ENCODE measurements around the gene TBC1D22A. TPM values are rescaled to one million over a fixed set of nuclear protein-coding genes. Genes with fewer than 3 reads are reported as not detected.

TBC1D22A gene
- total and polyA plus RNA-seq, 2 donors: 11.8 to 25.7 TPM

DNA sequence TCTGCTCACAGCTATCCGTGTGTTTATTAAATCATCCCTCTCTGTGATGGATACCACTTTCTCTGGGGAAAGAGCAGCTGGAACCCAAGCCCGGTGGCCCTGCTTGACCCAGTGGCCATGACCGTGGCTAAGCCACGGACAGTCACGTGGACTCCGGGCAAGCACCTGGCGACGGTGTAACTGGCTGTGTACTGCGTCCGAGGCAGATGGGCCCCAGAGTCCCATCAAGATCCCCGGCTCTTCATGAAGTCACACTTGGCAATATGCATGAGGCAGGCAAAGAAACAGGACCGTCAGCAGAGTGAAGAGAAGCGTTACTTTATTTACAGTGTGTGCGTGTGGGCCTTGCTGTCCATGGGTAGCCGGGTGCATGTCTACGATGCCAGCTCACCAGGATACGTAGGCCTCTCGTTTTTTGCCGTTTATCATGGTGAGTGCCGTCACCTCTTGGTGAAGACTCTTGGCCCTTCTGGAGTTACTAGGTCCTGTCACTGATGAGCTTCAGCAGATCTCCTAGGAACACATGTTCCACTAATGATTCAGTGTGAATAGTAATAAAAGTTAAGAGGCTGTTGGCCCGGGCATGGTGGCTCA lies 366.3 kb downstream of the TBC1D22A start:
- Histone ChIP-seq H3K4me3 (ENCODE audit: low read length in 2 of 2) (no peak overlapping the region), H3K36me3 (ENCODE audit: control insufficient read depth in 2 of 2, insufficient read depth in 2 of 2, low read length in 1 of 2) (no peaks in the 10 kb centered on the region), H3K27me3 (ENCODE audit: control insufficient read depth in 2 of 2, insufficient read depth in 1 of 2, low read length in 1 of 2) (no peaks in the 10 kb centered on the region), H3K4me1 (ENCODE audit: control insufficient read depth in 2 of 2, insufficient read depth in 2 of 2, low read length in 2 of 2) (peaks cover 0 to 53% of the 10 kb centered on the region in 2 donors), H3K9me3 (ENCODE audit: control insufficient read depth in 2 of 2, insufficient read depth in 1 of 2, low read length in 1 of 2) (no peaks in the 10 kb centered on the region), H3K27ac (ENCODE audit: low read depth in 1 of 2, low read length in 1 of 2) (no peak overlapping the region)
- WGBS: 98% methylated on average over 21 of the region's 21 CpGs
- no peak for DNase-seq (ENCODE audit: low read depth in 6 of 9, low spot score in 9 of 9)

DNA sequence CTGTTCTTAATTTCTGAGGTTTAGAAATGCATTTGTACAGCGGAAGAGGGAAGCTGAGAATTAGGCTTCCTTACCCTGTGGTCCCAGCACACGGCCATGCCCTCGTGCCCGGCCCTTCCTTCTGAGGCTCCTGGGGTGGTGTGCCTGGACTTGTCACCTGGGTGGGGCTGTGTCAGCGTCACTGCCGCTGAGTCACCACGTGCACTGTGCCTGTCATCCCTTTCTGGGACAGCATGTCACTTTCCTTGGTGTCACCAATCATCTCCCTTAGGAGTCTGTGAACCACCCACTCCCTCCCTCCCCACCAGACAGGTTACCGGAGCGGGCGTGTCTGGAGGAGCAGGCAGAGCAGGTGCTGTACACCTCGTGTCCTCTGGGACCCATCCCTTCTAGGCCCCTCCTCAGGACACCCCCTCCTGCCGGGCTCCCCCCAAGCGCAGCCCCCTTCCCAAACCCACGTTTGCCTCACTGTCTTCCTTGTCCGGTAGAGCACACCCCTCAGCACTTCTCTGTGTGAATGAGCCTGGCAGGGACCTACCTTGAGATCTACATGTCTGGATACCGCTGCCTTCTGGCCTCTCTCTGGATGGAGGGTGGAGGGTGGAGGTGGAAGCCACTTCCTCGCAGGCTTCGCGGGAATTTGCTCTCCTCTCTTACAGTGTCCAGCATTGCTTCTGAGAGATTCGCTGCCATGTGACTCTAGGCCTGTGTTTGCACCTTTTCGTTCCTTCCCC lies 367.6 kb downstream of the TBC1D22A start:
- peak in 1 of 9 donors; percentile 37 for DNase-seq (ENCODE audit: low read depth in 6 of 9, low spot score in 9 of 9)

DNA sequence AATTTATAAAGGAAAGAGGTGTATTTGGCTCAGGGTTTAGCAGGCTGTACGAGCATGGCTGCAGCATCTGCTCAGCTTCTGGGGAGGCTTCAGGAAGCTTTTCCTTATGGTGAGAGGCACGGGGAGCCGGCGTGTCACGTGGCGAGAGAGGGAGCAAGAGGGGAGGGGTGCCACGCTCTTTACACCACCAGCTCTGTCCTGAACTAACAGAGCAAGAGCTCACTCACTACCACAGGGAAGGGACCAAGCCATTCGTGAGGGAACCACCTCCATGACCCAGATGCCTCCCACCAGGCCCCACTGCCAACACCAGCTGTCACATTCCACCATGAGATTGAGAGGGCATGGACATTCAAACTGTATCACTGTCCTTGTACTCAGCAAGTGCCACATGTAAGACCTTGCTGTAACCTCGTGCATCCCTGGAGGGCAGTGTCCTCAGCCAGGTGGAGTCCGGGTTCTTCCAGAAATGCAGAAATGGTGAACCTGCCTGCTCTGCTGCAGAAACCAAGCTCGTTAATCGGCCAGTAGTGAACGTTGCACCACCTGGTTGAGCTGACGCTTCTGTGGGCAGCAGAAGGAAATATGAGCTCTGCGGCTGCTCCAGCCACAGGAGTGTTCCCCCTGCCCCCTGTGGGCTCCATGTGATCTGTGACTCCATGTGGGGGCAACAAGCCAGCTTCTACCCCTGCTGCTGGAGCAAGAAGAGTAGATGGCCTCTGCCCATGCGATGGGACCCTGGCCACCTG lies 368.6 kb downstream of the TBC1D22A start:
- Histone ChIP-seq H3K4me1 (ENCODE audit: control insufficient read depth in 2 of 2, insufficient read depth in 2 of 2, low read length in 2 of 2) (peaks cover 0 to 36% of the 10 kb centered on the region in 2 donors), H3K27ac (ENCODE audit: low read depth in 1 of 2, low read length in 1 of 2) (peak overlapping the region in 1 of 2 donors; percentile 65), H3K27me3 (ENCODE audit: control insufficient read depth in 2 of 2, insufficient read depth in 1 of 2, low read length in 1 of 2) (no peaks in the 10 kb centered on the region), H3K4me3 (ENCODE audit: low read length in 2 of 2) (no peak overlapping the region), H3K36me3 (ENCODE audit: control insufficient read depth in 2 of 2, insufficient read depth in 2 of 2, low read length in 1 of 2) (no peaks in the 10 kb centered on the region), H3K9me3 (ENCODE audit: control insufficient read depth in 2 of 2, insufficient read depth in 1 of 2, low read length in 1 of 2) (no peaks in the 10 kb centered on the region)
- WGBS: 71% methylated on average over 16 of the region's 16 CpGs
- peak in 1 of 9 donors; percentile 39 for DNase-seq (ENCODE audit: low read depth in 6 of 9, low spot score in 9 of 9)

More for the DNA sequence above, 367.6 kb downstream of the TBC1D22A start:
- Histone ChIP-seq H3K36me3 (ENCODE audit: control insufficient read depth in 2 of 2, insufficient read depth in 2 of 2, low read length in 1 of 2) (no peaks in the 10 kb centered on the region), H3K27me3 (ENCODE audit: control insufficient read depth in 2 of 2, insufficient read depth in 1 of 2, low read length in 1 of 2) (no peaks in the 10 kb centered on the region), H3K4me1 (ENCODE audit: control insufficient read depth in 2 of 2, insufficient read depth in 2 of 2, low read length in 2 of 2) (peaks cover 0 to 41% of the 10 kb centered on the region in 2 donors), H3K9me3 (ENCODE audit: control insufficient read depth in 2 of 2, insufficient read depth in 1 of 2, low read length in 1 of 2) (no peaks in the 10 kb centered on the region), H3K4me3 (ENCODE audit: low read length in 2 of 2) (no peak overlapping the region), H3K27ac (ENCODE audit: low read depth in 1 of 2, low read length in 1 of 2) (peak overlapping the region; percentile 3 to 65)
- 84% methylated on average over 21 of the region's 21 CpGs for WGBS

DNA sequence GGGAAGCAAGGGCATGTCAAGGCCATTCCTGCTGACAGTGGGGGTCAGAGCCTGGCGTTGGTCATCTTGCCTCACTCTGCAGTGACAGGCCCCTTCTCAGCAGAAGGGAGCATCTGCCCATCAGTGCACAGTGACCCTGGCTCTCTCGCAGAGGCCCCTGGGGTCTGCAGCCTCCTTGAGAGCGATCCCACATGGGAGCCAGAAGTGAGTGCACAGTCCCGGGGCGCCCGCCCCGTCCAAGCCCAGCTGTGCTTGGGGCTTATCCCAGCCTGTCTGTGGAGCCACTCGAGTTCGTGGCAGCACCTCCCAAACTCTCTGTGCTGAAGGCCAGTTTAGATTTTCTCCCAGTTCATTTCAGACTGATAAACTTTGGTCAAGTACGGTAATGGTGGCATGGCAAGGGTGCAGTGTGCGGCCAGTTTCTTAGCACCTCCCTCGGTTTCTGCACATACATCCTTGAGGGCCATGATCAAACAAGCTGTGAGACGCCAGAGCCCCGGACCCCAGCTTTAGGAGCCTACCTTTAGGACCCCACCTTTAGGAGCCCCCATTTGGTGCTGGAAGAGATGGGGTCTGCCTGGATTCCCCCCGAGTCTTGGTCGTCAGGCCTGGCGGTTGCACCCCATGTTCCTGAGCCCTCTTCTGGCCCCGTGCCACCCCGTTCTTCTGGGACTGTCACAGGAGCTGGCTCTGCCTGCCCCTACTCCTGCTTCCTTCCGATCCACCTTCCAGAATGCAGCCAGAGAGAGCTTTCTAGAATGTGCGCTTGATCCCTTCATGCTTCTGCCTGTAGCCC lies 369.4 kb downstream of the TBC1D22A start:
- Histone ChIP-seq H3K27ac (ENCODE audit: low read depth in 1 of 2, low read length in 1 of 2) (peak overlapping the region in 1 of 2 donors; percentile 37), H3K36me3 (ENCODE audit: control insufficient read depth in 2 of 2, insufficient read depth in 2 of 2, low read length in 1 of 2) (no peaks in the 10 kb centered on the region), H3K27me3 (ENCODE audit: control insufficient read depth in 2 of 2, insufficient read depth in 1 of 2, low read length in 1 of 2) (no peaks in the 10 kb centered on the region), H3K9me3 (ENCODE audit: control insufficient read depth in 2 of 2, insufficient read depth in 1 of 2, low read length in 1 of 2) (no peaks in the 10 kb centered on the region), H3K4me1 (ENCODE audit: control insufficient read depth in 2 of 2, insufficient read depth in 2 of 2, low read length in 2 of 2) (peaks cover 0 to 42% of the 10 kb centered on the region in 2 donors), H3K4me3 (ENCODE audit: low read length in 2 of 2) (no peak overlapping the region)
- no peak for DNase-seq (ENCODE audit: low read depth in 6 of 9, low spot score in 9 of 9)
- 96% methylated on average over 21 of the region's 21 CpGs for WGBS

DNA sequence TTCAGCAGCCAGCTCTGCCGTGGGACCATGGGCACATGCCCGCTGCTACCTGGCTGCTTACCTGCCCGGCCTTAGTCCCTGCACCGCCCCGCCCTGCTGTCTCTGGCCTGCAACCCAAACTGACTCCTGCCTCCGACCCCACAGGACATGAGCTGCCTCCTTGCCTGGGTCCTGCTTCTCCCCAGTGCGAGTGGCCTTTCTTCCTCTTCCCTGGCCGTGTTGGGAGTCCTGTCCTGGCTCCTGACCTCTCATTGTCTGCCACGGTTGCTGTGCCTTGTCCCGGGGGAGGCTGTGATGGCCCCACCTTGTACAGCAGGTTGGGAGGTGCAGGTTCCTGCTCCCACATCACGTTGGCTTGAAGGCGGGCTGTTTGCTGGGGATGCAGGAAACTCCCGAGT lies 370.0 kb downstream of the TBC1D22A start:
- H3K9me3 ChIP-seq (ENCODE audit: control insufficient read depth in 2 of 2, insufficient read depth in 1 of 2, low read length in 1 of 2): no peaks in the 10 kb centered on the region
- WGBS: 90% methylated on average over 13 of the region's 13 CpGs
- H3K36me3 ChIP-seq (ENCODE audit: control insufficient read depth in 2 of 2, insufficient read depth in 2 of 2, low read length in 1 of 2): no peaks in the 10 kb centered on the region
- no peak overlapping the region for H3K27ac ChIP-seq (ENCODE audit: low read depth in 1 of 2, low read length in 1 of 2)
- DNase-seq (ENCODE audit: low read depth in 6 of 9, low spot score in 9 of 9): no peak
- peaks cover 0 to 46% of the 10 kb centered on the region in 2 donors for H3K4me1 ChIP-seq (ENCODE audit: control insufficient read depth in 2 of 2, insufficient read depth in 2 of 2, low read length in 2 of 2)
- H3K4me3 ChIP-seq (ENCODE audit: low read length in 2 of 2): no peak overlapping the region
- H3K27me3 ChIP-seq (ENCODE audit: control insufficient read depth in 2 of 2, insufficient read depth in 1 of 2, low read length in 1 of 2): no peaks in the 10 kb centered on the region

DNA sequence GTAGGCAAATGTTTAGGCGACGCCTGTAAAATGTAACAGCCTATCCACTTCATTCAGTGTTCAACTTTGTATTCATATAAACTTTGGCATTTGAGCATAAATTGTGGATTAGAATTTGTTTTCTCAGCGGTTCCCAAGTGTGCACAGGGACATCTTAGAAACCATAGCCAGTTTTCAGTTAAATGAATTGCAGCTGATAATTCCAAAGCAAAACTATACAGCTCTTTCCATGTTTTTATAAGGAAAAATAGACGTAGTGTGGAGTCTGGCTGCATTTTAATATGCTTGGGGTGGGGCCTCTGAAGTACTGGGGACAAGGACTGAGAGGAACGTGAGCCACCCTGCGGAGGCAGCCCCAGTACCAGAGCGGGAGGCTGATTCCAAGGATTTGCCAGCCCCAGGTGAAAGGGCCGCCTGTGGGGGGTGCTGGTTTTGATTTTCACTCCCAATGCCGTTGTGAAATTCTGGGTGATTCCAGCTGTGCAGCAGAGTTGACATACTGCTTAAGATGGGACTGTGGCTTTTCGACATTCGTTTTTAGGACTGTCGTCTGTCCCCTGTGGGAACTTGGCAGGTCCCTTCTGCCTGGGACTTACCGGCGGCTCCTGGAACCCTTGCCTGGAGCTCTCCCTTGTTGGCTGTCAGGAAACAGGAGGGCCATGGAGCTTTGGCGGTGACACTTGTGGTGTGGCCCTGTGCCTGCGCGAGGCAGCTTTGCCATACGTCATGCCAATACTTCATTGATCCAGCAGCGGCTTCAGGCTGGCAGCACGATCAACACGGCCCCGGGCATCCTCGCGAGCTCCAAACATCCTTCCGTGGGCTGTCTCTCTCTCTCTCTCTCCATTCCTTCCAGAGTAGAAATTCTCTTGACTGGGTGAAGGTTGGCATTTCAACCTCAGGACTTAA lies 370.9 kb downstream of the TBC1D22A start:
- 95% methylated on average over 25 of the region's 25 CpGs for WGBS
- no peak for DNase-seq (ENCODE audit: low read depth in 6 of 9, low spot score in 9 of 9)
- Histone ChIP-seq H3K4me3 (ENCODE audit: low read length in 2 of 2) (no peak overlapping the region), H3K9me3 (ENCODE audit: control insufficient read depth in 2 of 2, insufficient read depth in 1 of 2, low read length in 1 of 2) (no peaks in the 10 kb centered on the region), H3K36me3 (ENCODE audit: control insufficient read depth in 2 of 2, insufficient read depth in 2 of 2, low read length in 1 of 2) (no peaks in the 10 kb centered on the region), H3K4me1 (ENCODE audit: control insufficient read depth in 2 of 2, insufficient read depth in 2 of 2, low read length in 2 of 2) (peaks cover 0 to 53% of the 10 kb centered on the region in 2 donors), H3K27me3 (ENCODE audit: control insufficient read depth in 2 of 2, insufficient read depth in 1 of 2, low read length in 1 of 2) (no peaks in the 10 kb centered on the region), H3K27ac (ENCODE audit: low read depth in 1 of 2, low read length in 1 of 2) (no peak overlapping the region)

DNA sequence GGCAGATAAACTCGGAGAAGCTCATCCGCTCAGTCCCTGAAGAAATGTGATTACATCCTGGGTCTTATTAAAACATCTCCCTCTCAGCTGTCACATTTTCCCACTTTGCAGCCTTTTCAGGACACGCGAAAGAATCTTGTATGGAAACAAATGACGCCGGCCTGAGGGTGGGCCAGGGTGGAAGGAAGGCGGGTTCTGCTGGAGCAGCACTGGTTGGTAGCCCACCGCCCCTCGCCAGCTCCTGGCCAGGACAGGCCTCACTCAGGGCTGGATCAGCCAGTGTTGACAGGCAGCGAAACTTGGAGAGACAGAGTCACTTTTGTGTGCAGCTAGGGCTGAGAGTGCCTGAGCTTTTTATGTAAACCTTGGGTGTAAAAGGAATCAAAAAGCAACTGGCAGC lies 371.8 kb downstream of the TBC1D22A start:
- H3K4me3 ChIP-seq (ENCODE audit: low read length in 2 of 2): no peak overlapping the region
- H3K27ac ChIP-seq (ENCODE audit: low read depth in 1 of 2, low read length in 1 of 2): no peak overlapping the region
- no peaks in the 10 kb centered on the region for H3K27me3 ChIP-seq (ENCODE audit: control insufficient read depth in 2 of 2, insufficient read depth in 1 of 2, low read length in 1 of 2)
- WGBS: 83% methylated on average over 10 of the region's 10 CpGs
- no peak for DNase-seq (ENCODE audit: low read depth in 6 of 9, low spot score in 9 of 9)
- no peaks in the 10 kb centered on the region for H3K9me3 ChIP-seq (ENCODE audit: control insufficient read depth in 2 of 2, insufficient read depth in 1 of 2, low read length in 1 of 2)
- peaks cover 0 to 61% of the 10 kb centered on the region in 2 donors for H3K4me1 ChIP-seq (ENCODE audit: control insufficient read depth in 2 of 2, insufficient read depth in 2 of 2, low read length in 2 of 2)
- H3K36me3 ChIP-seq (ENCODE audit: control insufficient read depth in 2 of 2, insufficient read depth in 2 of 2, low read length in 1 of 2): no peaks in the 10 kb centered on the region

DNA sequence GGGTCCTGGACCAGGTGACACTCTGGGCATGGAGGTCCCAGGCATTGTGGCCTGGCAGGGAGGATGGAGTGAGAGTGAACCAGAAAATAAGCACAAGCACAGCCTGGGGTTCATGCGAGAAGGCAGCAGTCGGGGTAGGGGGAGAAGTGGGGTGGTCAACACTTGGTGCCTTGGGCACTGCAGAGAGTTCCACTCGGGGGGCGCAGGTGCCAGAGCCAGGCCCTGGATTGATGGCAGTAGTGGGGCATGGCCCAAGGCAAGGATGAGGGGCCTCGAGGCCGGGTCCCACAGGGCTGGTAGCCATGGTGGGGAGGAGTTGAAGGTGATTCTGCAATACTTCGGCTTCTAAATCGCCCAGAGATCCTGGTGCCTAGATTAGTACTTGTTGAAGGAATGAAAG lies 372.9 kb downstream of the TBC1D22A start:
- Histone ChIP-seq H3K4me1 (ENCODE audit: control insufficient read depth in 2 of 2, insufficient read depth in 2 of 2, low read length in 2 of 2) (peaks cover 0 to 50% of the 10 kb centered on the region in 2 donors), H3K27ac (ENCODE audit: low read depth in 1 of 2, low read length in 1 of 2) (no peak overlapping the region), H3K27me3 (ENCODE audit: control insufficient read depth in 2 of 2, insufficient read depth in 1 of 2, low read length in 1 of 2) (no peaks in the 10 kb centered on the region), H3K9me3 (ENCODE audit: control insufficient read depth in 2 of 2, insufficient read depth in 1 of 2, low read length in 1 of 2) (no peaks in the 10 kb centered on the region), H3K36me3 (ENCODE audit: control insufficient read depth in 2 of 2, insufficient read depth in 2 of 2, low read length in 1 of 2) (no peaks in the 10 kb centered on the region), H3K4me3 (ENCODE audit: low read length in 2 of 2) (no peak overlapping the region)
- WGBS: 86% methylated on average over 8 of the region's 8 CpGs
- no peak for DNase-seq (ENCODE audit: low read depth in 6 of 9, low spot score in 9 of 9)
